GM18507 (cell line): ENCODE data around the gene HPX.

ENCODE experiments used
- DNase-seq: peaks from one replicate; pipeline ENCODE4 v3.0.0; 2011; ENCODE audit warnings: low read depth; ENCODE audit not compliant: insufficient read length; ENCODE audit errors: extremely low spot score
- FAIRE-seq: peaks from 2 replicates; lab custom pipeline; 2011; peaks lifted over from hg19 to GRCh38; lab: Jason Lieb, UNC

The HPX gene

GRCh38 chr11:6468712-6469495 lies 28.1 kb upstream of the HPX start:
- peak; percentile 81 for FAIRE-seq
- DNase-seq = peak; percentile 62

GRCh38 chr11:6459099-6459450 lies 18.3 kb upstream of the HPX start:
- DNase-seq (no peak), FAIRE-seq (no peak)

GRCh38 chr11:6458352-6459098 lies 17.7 kb upstream of the HPX start:
- FAIRE-seq = no peak

GRCh38 chr11:6457581-6458320 lies 17.0 kb upstream of the HPX start:
- FAIRE-seq (no peak), DNase-seq (no peak)

More at GRCh38 chr11:6458352-6459098, 17.7 kb upstream of the HPX start:
- DNase-seq = no peak

- FAIRE-seq (no peak), DNase-seq (no peak)
Measured at GRCh38 chr11:6456361-6457073, 15.7 kb upstream of the HPX start.

GRCh38 chr11:6455070-6455469 lies 14.3 kb upstream of the HPX start:
- DNase-seq (no peak), FAIRE-seq (no peak)

GRCh38 chr11:6453152-6453551 lies 12.4 kb upstream of the HPX start:
- DNase-seq (no peak), FAIRE-seq (no peak)

- FAIRE-seq = no peak
- DNase-seq = no peak
Measured at GRCh38 chr11:6452219-6452618, 11.4 kb upstream of the HPX start.

GRCh38 chr11:6448574-6448973 lies 7.8 kb upstream of the HPX start:
- DNase-seq (no peak), FAIRE-seq (no peak)

GRCh38 chr11:6443269-6444003 lies 2.6 kb upstream of the HPX start:
- FAIRE-seq (peak; percentile 68), DNase-seq (peak; percentile 43)

GRCh38 chr11:6442441-6442840 lies 1.7 kb upstream of the HPX start:
- no peak for DNase-seq
- no peak for FAIRE-seq

- DNase-seq (no peak), FAIRE-seq (no peak)
Measured at GRCh38 chr11:6438979-6439571, 1.7 kb downstream of the HPX start.

- DNase-seq (no peak), FAIRE-seq (no peak)
Measured at GRCh38 chr11:6437993-6438392, 2.8 kb downstream of the HPX start.

GRCh38 chr11:6437423-6437822 lies 3.4 kb downstream of the HPX start:
- DNase-seq = no peak

GRCh38 chr11:6433998-6434660 lies 6.7 kb downstream of the HPX start:
- DNase-seq (no peak), FAIRE-seq (no peak)

More at GRCh38 chr11:6437423-6437822, 3.4 kb downstream of the HPX start:
- no peak for FAIRE-seq

- DNase-seq = no peak
- no peak for FAIRE-seq
Measured at GRCh38 chr11:6431861-6432260, 8.9 kb downstream of the HPX start.

- FAIRE-seq = no peak
- no peak for DNase-seq
Measured at GRCh38 chr11:6427516-6427915, 13.3 kb downstream of the HPX start.

- no peak for FAIRE-seq
- no peak for DNase-seq
Measured at GRCh38 chr11:6420677-6421076, 20.1 kb downstream of the HPX start.
